HG03280 (cell line): Measurements from ENCODE around the gene ZNF3.
A peak's percentile ranks its signal among the peaks of the same experiment; 100 is the strongest.

ENCODE experiments used
- ATAC-seq: cut with Tn5 transposase; IDR thresholded peaks from one replicate; pipeline ENCODE4 v1.9.1; 2021; ENCODE audit warnings: mild to moderate bottlenecking, moderate library complexity; ENCODE audit not compliant: unreplicated experiment

ZNF3 gene

DNA sequence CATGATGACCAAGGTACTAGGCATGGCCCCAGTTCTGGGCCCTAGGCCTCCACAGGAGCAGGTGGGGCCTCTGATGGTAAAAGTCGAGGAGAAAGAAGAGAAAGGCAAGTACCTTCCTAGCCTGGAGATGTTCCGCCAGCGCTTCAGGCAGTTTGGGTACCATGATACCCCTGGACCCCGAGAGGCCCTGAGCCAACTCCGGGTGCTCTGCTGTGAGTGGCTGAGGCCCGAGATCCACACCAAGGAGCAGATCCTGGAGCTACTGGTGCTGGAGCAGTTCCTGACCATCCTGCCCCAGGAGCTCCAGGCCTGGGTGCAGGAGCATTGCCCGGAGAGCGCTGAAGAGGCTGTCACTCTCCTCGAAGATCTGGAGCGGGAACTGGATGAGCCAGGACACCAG is 24.5 kb downstream of the ZNF3 start:
- ATAC-seq: no peak

DNA sequence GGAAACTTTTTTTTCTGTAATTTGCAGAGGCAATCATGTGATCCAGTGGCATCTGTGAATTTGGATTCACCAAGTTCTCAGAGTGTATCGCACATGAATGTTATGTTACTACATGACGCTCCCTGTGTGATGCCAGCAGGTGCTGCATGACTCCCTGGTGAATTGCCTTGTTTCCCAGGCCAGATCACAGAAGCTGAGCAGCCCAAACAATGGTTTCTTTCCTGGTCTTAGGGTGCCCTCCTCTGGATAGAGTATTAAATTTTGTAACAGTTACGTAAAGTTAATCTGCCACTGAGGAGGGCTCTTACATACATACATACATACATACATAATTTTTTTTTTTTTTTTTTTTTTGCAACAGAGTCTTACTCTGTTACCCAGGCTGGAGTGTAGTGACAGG is 28.3 kb downstream of the ZNF3 start:
- ATAC-seq: no peak

DNA sequence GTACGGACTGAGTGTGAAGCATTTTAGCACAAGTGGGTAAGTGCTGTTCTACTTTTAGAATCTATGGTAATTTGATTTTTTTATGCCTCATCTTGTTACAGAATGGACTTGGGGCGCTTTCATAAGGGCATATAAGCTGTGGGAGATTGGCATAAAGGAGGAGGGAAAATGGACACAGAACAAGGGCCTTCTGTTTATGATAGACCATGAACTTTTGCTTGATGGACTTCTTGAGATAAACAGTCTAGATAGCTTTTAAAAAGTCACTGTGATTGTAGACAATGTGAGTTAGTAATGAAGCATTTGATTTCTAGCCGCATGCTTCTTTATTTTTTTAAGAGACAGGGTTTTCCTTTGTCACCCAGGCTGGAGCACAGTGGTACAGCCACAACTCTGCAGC is 29.9 kb downstream of the ZNF3 start:
- no peak for ATAC-seq

DNA sequence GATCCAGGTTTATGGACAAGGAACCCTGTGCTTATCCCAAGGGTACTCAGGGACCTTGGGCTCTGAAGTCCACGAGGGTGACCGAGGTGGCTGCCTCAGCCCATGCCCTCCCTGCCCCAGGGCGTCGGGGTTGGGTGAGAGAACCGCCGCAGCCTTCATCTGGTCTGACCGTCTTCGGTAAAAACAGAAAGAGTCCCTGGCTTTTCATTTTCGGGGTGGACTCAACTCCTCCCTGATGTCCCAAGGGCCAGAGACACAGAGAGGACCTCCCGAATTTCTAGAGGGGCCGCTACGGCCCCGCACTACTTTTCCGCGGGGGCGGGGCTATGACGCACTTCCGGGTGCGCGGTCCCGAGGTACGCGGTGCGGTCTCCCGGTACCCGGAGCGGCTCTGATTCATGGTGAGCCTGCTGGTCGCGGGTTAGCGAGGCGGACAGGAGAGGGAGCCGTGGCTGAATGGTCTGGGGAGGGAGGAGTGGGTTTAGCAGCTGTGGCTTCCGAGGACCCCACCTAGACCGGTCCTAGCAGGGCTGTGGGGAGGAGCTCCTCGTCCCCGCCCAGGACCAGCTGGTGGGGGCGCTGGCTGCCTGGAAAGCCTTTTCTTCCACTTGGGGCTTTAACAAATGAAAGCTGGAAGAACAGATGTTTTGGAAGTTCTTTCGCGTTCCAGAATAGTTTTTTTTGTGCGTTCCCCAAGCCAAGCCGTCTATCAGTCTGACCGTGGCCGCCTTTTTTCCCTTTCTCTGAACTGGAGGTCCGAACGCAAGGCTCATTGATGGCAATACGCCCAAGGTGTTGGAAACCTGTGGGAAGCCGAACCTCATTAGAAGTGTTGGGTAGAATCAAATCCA is 31.9 kb downstream of the ZNF3 start, which contains the start of gene ZSCAN21:
Gene ZSCAN21, plus strand, starts transcription at position 334 of the 851 bp plus-strand sequence. CDS start 7,233 bp downstream, outside the sequence.
- ATAC-seq: peak; percentile 84

DNA sequence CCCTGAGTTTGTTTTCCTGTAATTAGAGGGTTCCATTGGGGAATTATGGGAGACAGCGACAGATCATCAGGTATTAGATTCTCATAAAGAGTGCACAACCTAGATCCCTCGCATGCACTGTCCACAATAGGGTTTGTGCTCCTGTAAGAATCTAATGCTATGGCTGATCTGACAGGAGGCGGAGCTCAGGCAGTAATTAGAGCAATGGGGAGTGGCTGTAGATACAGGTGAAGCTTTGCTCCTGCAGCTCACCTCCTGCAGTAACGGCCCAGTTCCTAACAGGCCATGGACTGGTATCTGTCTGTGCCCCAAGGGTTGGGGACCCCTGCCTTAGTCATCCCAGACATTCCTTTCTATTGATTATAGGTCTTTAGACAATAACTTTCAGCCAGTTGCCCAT is 32.8 kb downstream of the ZNF3 start:
- ATAC-seq: no peak

DNA sequence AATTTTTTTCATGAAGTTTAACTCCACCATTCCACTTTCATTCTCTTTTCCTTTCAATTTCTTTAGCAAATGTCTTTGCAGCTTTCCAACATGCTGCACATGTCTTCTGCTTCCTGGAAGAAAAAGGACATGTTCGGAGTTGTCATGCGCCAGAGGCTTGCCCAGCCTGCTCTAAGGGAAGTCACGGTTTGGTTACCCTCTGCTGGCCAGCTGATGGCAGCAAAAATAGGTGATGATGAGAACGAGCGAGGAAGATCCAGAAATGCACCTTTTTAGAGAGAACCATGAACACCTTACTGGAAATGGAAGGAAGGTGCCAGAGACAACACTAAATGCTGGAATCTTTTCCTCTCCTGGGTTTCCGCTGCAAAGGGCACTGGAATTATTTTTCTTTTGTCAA is 36.8 kb downstream of the ZNF3 start:
- no peak for ATAC-seq

DNA sequence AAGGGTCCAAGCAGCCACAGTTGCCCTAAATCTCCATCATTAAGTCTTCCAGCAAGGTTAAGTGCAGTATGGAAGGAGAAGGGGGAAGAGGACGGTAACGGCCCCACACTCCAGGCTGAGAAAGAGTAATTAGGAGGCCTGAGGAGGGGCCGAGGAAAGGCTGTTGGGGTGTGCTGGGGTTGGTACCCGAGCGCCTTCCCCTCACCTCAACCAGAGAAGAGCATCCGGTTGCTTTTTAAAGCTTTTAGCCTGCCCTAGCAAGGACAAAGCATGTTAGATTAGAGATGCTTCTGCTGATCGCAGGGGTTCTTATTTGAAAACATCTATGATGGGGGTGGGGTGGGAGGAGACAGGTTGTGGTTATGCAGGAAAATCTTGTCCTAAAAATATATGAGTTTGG is 40.9 kb downstream of the ZNF3 start:
- no peak for ATAC-seq

DNA sequence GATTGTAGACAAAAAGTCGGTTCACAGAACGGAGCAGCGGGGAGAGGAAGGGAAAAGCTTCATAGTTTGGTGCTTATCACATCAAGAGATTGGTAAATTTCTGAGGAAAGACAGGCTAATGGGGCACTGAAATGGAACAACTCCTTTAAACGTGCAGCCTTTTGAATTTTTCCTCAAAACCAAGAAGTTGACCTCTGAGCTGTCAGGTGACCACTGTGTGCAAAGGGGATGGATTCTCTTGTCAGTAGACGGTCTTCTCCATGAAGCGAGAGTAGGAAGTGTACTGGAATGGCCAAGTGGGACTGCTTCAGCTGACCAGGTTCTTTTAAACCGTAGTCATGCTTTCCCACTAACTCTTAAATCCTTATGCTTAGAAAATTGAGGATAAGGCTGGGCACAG is 43.2 kb downstream of the ZNF3 start:
- ATAC-seq: no peak

DNA sequence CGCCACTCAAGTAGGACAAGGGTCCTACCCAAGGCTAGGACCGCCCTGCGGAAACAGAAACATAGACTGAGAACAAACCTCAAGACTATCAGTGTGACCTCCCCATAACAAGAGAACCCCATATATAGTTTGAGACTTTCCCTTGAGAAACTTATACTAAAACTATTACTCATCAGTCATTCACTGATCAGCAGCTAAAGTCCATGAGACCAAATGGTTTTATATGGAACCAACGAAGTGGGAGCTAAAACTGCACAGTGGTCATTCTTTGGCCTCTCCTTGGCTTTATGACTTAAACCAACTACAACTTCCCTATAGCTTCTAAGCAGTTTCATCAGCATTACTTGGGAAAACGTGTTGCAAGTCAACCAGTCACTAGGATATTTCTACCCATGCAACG is 45.6 kb downstream of the ZNF3 start:
- ATAC-seq: no peak

DNA sequence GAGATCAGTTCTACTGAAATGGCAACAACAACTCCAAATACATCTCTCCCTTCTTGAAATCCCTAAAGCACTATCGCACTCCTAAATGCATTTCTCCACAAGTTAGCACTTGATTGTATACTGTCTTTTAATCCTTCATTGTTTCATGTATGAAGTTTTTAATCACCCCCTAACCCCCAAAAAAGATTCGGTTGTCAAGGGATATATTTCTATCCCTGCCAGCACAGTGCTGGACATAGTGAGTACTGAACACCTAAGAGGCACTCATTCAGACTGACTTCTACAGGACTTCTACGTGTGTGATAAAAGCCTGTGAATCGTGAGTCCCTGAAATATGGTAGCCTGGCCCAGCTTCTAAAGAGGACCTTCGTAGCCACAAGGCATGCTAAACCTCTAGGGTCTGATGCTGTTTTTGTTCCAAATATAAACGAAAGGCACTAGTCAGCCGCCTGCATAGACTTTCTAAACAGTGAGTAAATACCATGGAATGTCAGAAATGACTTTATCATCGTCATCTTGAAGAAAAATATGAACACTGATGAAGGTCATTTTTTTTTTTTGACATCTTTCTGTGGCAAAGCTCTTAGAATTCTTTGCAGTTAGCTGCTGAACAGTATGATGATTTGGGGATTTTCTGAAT is 46.5 kb downstream of the ZNF3 start:
- no peak for ATAC-seq

DNA sequence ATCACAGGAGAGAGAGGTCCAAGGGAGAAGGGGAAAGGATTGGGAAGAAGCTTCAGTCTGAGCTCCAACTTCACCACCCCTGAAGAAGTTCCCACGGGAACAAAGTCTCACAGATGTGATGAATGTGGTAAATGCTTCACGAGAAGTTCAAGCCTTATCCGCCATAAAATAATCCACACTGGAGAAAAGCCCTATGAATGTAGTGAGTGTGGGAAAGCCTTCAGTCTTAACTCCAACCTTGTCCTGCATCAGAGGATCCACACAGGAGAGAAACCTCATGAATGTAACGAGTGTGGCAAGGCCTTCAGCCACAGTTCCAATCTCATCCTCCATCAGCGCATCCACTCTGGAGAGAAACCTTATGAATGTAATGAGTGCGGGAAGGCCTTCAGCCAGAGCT is 48.0 kb downstream of the ZNF3 start:
- no peak for ATAC-seq

DNA sequence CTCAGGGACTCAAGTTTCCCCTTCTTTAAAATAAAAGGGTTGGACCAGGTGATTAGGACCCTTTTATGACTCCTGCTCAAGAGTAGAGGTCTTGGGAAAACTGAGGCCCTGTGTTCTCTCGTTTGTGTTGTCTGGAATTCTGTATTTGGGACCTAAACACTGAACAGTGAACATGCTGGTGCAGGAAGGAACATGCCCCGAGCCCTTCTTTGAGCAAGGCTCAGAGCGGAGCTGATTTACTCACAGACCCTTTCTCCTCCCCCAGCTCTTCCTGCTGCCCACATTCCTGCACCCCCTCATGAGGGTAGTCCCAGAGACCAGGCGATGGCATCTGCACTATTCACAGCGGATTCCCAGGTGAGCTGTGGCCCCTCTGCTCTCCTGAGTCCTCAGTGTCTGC is 51.9 kb downstream of the ZNF3 start:
- no peak for ATAC-seq

DNA sequence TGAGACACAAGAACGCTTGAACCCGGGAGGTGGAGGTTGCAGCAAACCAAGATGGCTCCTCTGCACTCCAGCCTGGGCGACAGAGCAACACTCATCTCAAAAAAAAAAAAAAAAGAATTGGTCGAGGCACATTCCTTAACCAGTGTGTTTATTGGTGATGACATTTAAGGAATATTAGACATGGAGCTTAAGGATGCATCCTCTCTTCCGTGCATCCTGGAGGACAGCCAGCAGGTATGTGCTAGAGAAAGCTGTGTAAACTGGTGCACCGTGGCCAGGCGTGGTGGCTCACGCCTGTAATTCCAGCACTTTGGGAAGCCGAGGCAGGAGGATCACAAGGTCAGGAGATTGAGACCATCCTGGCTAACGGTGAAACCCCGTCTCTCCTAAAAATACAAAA is 54.3 kb downstream of the ZNF3 start:
- ATAC-seq: no peak

DNA sequence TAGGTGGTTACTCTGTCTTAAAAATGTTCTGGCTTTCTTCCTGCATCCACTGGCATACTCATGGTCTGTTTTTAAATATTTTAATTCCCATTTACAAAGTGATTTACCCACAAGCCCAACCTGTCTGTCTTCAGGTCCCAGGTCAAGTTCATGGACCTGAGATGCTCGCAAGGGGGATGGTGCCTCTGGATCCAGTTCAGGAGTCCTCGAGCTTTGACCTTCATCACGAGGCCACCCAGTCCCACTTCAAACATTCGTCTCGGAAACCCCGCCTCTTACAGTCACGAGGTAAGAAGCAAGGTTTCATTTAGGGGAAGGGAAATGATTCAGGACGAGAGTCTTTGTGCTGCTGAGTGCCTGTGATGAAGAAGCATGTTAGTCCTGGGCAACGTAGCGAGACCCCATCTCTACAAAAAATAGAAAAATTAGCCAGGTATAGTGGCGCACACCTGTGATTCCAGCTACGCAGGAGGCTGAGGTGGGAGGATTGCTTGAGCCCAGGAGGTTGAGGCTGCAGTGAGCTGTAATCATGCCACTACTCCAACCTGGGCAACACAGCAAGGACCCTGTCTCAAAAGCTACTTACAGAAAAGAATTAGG is 57.4 kb downstream of the ZNF3 start:
- ATAC-seq: no peak

DNA sequence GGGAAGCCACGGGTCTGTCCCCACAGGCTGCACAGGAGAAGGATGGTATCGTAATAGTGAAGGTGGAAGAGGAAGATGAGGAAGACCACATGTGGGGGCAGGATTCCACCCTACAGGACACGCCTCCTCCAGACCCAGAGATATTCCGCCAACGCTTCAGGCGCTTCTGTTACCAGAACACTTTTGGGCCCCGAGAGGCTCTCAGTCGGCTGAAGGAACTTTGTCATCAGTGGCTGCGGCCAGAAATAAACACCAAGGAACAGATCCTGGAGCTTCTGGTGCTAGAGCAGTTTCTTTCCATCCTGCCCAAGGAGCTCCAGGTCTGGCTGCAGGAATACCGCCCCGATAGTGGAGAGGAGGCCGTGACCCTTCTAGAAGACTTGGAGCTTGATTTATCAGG is 58.0 kb downstream of the ZNF3 start:
- ATAC-seq: no peak

DNA sequence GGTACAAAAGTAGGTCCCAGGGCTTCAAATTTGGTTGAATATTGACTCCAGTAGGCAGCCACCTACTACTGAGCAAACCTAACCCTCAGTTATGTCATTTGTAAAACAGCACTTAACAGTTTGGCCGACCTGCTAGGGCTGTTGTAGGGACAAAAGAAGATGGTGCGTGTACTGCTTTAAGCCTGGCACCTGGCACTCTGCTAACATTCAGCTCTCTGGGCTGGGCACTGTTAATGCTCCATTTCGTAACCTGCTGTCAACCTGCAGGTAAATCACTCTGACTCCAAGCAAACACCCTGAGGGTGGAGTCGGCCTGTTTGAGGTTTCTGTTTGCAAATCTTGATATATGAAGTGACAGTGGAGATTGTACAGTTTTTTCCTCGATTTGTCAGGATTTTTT is 58.9 kb downstream of the ZNF3 start:
- ATAC-seq: no peak

DNA sequence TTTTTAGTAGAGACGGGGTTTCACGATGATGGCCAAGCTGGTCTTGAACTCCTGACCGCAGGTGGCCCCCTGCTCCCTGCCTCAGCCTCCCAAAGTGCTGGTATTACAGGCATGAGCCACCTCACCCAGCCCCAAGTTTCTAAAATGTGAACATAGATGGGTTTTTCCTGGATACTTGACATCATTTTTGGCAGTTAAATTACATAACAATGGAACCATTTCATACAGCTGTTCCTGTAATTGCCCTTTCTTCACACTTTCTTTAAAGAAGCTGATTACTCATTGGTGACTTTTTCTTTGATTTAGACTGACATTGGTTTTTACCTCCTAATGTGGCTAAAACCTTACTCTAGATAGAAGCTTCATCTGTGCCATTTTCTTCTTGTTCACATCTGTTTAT is 60.2 kb downstream of the ZNF3 start:
- ATAC-seq: no peak
